AG04450 (cell line): ENCODE results near the gene NEDD8. TPM values are rescaled to one million over a fixed set of nuclear protein-coding genes. Genes with fewer than 3 reads are reported as not detected.

ENCODE experiments used
- CTCF ChIA-PET: fragments of 300-600, 350-600 bp; formaldehyde crosslinking; extraction: SDS; loops from one replicate; lab custom pipeline; 2022; ENCODE audit warnings: antibody characterized with exemption, inconsistent platforms; lab: Charles Lee
- POLR2A ChIA-PET: fragments of 350-600 bp; formaldehyde crosslinking; extraction: SDS; loops from one replicate; lab custom pipeline; 2021; ENCODE audit warnings: antibody characterized with exemption, inconsistent platforms; lab: Yijun Ruan, JAX
- DNase-seq: peaks from one replicate; pipeline ENCODE4 v3.0.0-alpha.2; 2011; ENCODE audit warnings: low read depth, low spot score
- H3K27ac ChIP-seq: one replicate; pipeline ENCODE4 v1.5.1; 2012; ENCODE audit warnings: low read depth, low read length, control low read depth
- H3K27me3 ChIP-seq: one replicate; pipeline ENCODE4 v1.6.0; 2012; ENCODE audit warnings: low read length; ENCODE audit not compliant: control insufficient read depth, insufficient read depth
- H3K4me3 ChIP-seq: 2 replicates; pipeline ENCODE4 v1.5.1; 2011; ENCODE audit warnings: mild to moderate bottlenecking, low read depth, low read length, control low read depth
- H3K9me3 ChIP-seq: 2 replicates; pipeline ENCODE4 v1.5.1; 2012; ENCODE audit warnings: low read length; ENCODE audit not compliant: control insufficient read depth, insufficient read depth
- CTCF ChIP-seq: IDR thresholded peaks from 2 replicates; pipeline ENCODE4 v1.5.1; 2011; ENCODE audit warnings: low read depth, low read length, control low read depth, inconsistent platforms
- polyA plus RNA-seq: library from polyadenylated mRNA; depleted of rRNA; stranded (reverse); fragments of >200 nt; gene quantifications from 2 replicates; pipeline ENCODE4 v1.2.3, GENCODE V29; 2011

Gene NEDD8
- polyA plus RNA-seq, 1 experiment = 363 TPM

GRCh38 chr14:24272467-24272866 lies 40.3 kb upstream of the NEDD8 start:
- DNase-seq = no peak
- ChIA-PET POLR2A (interaction anchor here (1.0 kb wide), 1 partner anchor 77 kb away, joined by 3 read pairs; the partner anchor contains the start of gene TM9SF1), CTCF (interaction anchor here (0.6 to 3.0 kb wide), 6 partner anchors 15 to 159 kb away, joined by 3 to 19 read pairs (median 8); partner anchors contain the start of gene TINF2)
- Histone ChIP-seq H3K27me3 (no peaks in the 10 kb centered on the region), H3K27ac (no peak overlapping the region), H3K9me3 (no peaks in the 10 kb centered on the region), H3K4me3 (no peak overlapping the region)
- no peak for TF ChIP-seq CTCF

- no peaks in the 10 kb centered on the region for H3K27me3 ChIP-seq
- peak overlapping the region; percentile 88 for H3K4me3 ChIP-seq
- ChIA-PET POLR2A (interaction anchor here (0.5 to 3.6 kb wide), 11 partner anchors 12 to 1269 kb away, joined by 3 to 50 read pairs (median 4); partner anchors contain the start of genes CHMP4A, CIDEB, DHRS1 and MDP1), CTCF (interaction anchor here (0.6 to 3.0 kb wide), 10 partner anchors 9 to 164 kb away, joined by 3 to 19 read pairs (median 4); partner anchors contain the start of genes CIDEB and TINF2)
- TF ChIP-seq CTCF = no peak
- no peak overlapping the region for H3K27ac ChIP-seq
- no peaks in the 10 kb centered on the region for H3K9me3 ChIP-seq
- DNase-seq = no peak
These were observed 39.7 kb upstream of the NEDD8 start for GRCh38 chr14:24271834-24272263.

- ChIA-PET POLR2A (interaction anchor here (0.5 to 3.6 kb wide), 15 partner anchors 10 to 1269 kb away, joined by 3 to 50 read pairs (median 4); partner anchors contain the start of genes CHMP4A, CIDEB, DCAF11 and DHRS1), CTCF (interaction anchor here (0.6 to 3.0 kb wide), 10 partner anchors 9 to 165 kb away, joined by 3 to 19 read pairs (median 4); partner anchors contain the start of genes CIDEB and TINF2)
- peak; percentile 67 for TF ChIP-seq CTCF
- peak; percentile 66 for DNase-seq
- H3K27ac ChIP-seq = peak within 1 kb of the TSS; percentile 87
- H3K9me3 ChIP-seq = no peaks in the 10 kb centered on the region
- peak within 1 kb of the TSS; percentile 88 for H3K4me3 ChIP-seq
- no peaks in the 10 kb centered on the region for H3K27me3 ChIP-seq
These were observed 39.1 kb upstream of the NEDD8 start, which contains the start of gene RABGGTA for GRCh38 chr14:24271134-24271833. TSS of gene RABGGTA (minus strand) at chr14:24271597. CDS start at chr14:24271115, 482 bp downstream.

- ChIA-PET POLR2A (interaction anchor here (0.8 to 3.6 kb wide), 9 partner anchors 9 to 161 kb away, joined by 3 to 50 read pairs (median 8); partner anchors contain the start of genes CHMP4A, CIDEB, DCAF11 and DHRS1), CTCF (interaction anchor here (0.6 to 3.0 kb wide), 5 partner anchors 27 to 66 kb away, joined by 3 to 19 read pairs (median 6); partner anchors contain the start of gene TINF2)
- Histone ChIP-seq H3K9me3 (no peaks in the 10 kb centered on the region), H3K27me3 (no peaks in the 10 kb centered on the region), H3K4me3 (peak overlapping the region; percentile 88), H3K27ac (peak overlapping the region; percentile 87)
- TF ChIP-seq CTCF = no peak
- no peak for DNase-seq
These were observed 38.5 kb upstream of the NEDD8 start for GRCh38 chr14:24270537-24271133.
